Loucy (cell line): ENCODE results near the gene TSPAN10.

Experiments
- H2AFZ ChIP-seq: fragments of 200-600 bp; sonication (generic); 2 replicates; pipeline ENCODE4 v1.6.0; 2016; ENCODE audit warnings: antibody characterized with exemption, mild to moderate bottlenecking, low read length, moderate library complexity
- H3F3A ChIP-seq: fragments of 200-600 bp; 2 replicates; pipeline ENCODE4 v1.6.0; 2016; ENCODE audit warnings: antibody characterized with exemption, low read depth, mild to moderate bottlenecking
- H3K27me3 ChIP-seq: fragments of 200-600 bp; sonication (generic); 2 replicates; pipeline ENCODE4 v1.6.1; 2014; ENCODE audit warnings: low read length, mild to moderate bottlenecking; ENCODE audit not compliant: insufficient read depth, poor library complexity, severe bottlenecking
- H3K36me3 ChIP-seq: fragments of 200-600 bp; sonication (generic); 2 replicates; pipeline ENCODE4 v1.6.1; 2016; ENCODE audit warnings: low read length; ENCODE audit not compliant: insufficient read depth
- H3K4me1 ChIP-seq: fragments of 200-600 bp; sonication (generic); 2 replicates; pipeline ENCODE4 v1.5.1; 2014; ENCODE audit warnings: low read length, mild to moderate bottlenecking; ENCODE audit not compliant: insufficient read depth, poor library complexity, severe bottlenecking
- H3K4me2 ChIP-seq: fragments of 200-600 bp; sonication (generic); 2 replicates; pipeline ENCODE4 v1.6.0; 2014; ENCODE audit warnings: antibody characterized with exemption, low read length, low read depth, mild to moderate bottlenecking; ENCODE audit not compliant: poor library complexity, severe bottlenecking
- H3K4me3 ChIP-seq: fragments of 200-600 bp; sonication (generic); 2 replicates; pipeline ENCODE4 v1.5.1; 2014; ENCODE audit warnings: low read length, mild to moderate bottlenecking, mixed read lengths; ENCODE audit not compliant: poor library complexity, severe bottlenecking
- H3K79me2 ChIP-seq: fragments of 200-600 bp; sonication (generic); 2 replicates; pipeline ENCODE4 v1.6.1; 2014; ENCODE audit warnings: low read length; ENCODE audit not compliant: insufficient read depth
- H3K9ac ChIP-seq: fragments of 200-600 bp; sonication (generic); 2 replicates; pipeline ENCODE4 v1.6.0; 2014; ENCODE audit warnings: mild to moderate bottlenecking, low read depth, low read length, moderate library complexity; ENCODE audit not compliant: poor library complexity, severe bottlenecking
- H3K9me2 ChIP-seq: fragments of 200-600 bp; sonication (generic); replicated peaks from 2 replicates; pipeline ENCODE4 v1.6.1; 2016; ENCODE audit warnings: low read depth, low read length, mixed read lengths
- H3K9me3 ChIP-seq: fragments of 200-600 bp; sonication (generic); 2 replicates; pipeline ENCODE4 v1.6.1; 2014; ENCODE audit warnings: mild to moderate bottlenecking, antibody characterized with exemption, low read length, low read depth; ENCODE audit not compliant: insufficient read depth
- H4K20me1 ChIP-seq: fragments of 200-600 bp; sonication (generic); 2 replicates; pipeline ENCODE4 v1.6.0; 2014; ENCODE audit warnings: antibody characterized with exemption, low read length, mild to moderate bottlenecking; ENCODE audit not compliant: insufficient read depth, poor library complexity, severe bottlenecking
- CTCF ChIP-seq: fragments of 200-600 bp; sonication (generic); conservative IDR thresholded peaks from 2 replicates; pipeline ENCODE4 v1.5.1; 2014; ENCODE audit warnings: mild to moderate bottlenecking, antibody characterized with exemption, low read length
- EZH2phosphoT487 ChIP-seq: fragments of 200-600 bp; IDR thresholded peaks from 2 replicates; pipeline ENCODE4 v1.6.1; 2018; ENCODE audit warnings: antibody characterized with exemption, mild to moderate bottlenecking, moderate library complexity, borderline replicate concordance

TSPAN10 gene

GRCh38 chr17:81691196-81691595, 54.2 kb downstream of the TSPAN10 start:
- Histone ChIP-seq H4K20me1 (peaks cover under 1% of the 10 kb centered on the region), H3K79me2 (peaks cover 33% of the 10 kb centered on the region)

GRCh38 chr17:81691608-81692007, 54.6 kb downstream of the TSPAN10 start:
- Histone ChIP-seq H3K9me2 (no peaks in the 10 kb centered on the region), H2AFZ (no peak overlapping the region), H3K4me2 (no peak overlapping the region), H3K27me3 (no peaks in the 10 kb centered on the region), H3K79me2 (peaks cover 29% of the 10 kb centered on the region; the same call in 1 of the 2 replicates), H3K4me3 (no peak overlapping the region), H3K9me3 (no peaks in the 10 kb centered on the region), H3F3A (no peaks in the 10 kb centered on the region), H3K36me3 (peaks cover 83% of the 10 kb centered on the region; the same call in 1 of the 2 replicates), H4K20me1 (no peaks in the 10 kb centered on the region), H3K4me1 (no peaks in the 10 kb centered on the region), H3K9ac (no peak overlapping the region)
- TF ChIP-seq EZH2phosphoT487 (no peak), CTCF (no peak)

More at GRCh38 chr17:81691196-81691595, 54.2 kb downstream of the TSPAN10 start:
- Histone ChIP-seq H3K4me2 (no peak overlapping the region), H3K9me2 (no peaks in the 10 kb centered on the region), H3K9me3 (no peaks in the 10 kb centered on the region), H3K4me1 (no peaks in the 10 kb centered on the region), H2AFZ (no peak overlapping the region), H3K27me3 (no peaks in the 10 kb centered on the region), H3K4me3 (no peak overlapping the region), H3F3A (no peaks in the 10 kb centered on the region), H3K9ac (no peak overlapping the region), H3K36me3 (peaks cover 83% of the 10 kb centered on the region; the same call in 1 of the 2 replicates)
- TF ChIP-seq EZH2phosphoT487 (no peak), CTCF (no peak)

GRCh38 chr17:81693509-81694210, 56.7 kb downstream of the TSPAN10 start:
- H4K20me1 ChIP-seq = peaks cover 4% of the 10 kb centered on the region
- no peaks in the 10 kb centered on the region for H3K9me3 ChIP-seq
- peaks cover 20% of the 10 kb centered on the region; the same call in 1 of the 2 replicates for H3K79me2 ChIP-seq

More at GRCh38 chr17:81693509-81694210, 56.7 kb downstream of the TSPAN10 start:
- no peak overlapping the region for H3K4me2 ChIP-seq
- H3K4me1 ChIP-seq = no peaks in the 10 kb centered on the region
- peaks cover 87% of the 10 kb centered on the region; the same call in 1 of the 2 replicates for H3K36me3 ChIP-seq
- H3K9ac ChIP-seq = no peak overlapping the region
- H3F3A ChIP-seq = no peaks in the 10 kb centered on the region
- H3K27me3 ChIP-seq = no peaks in the 10 kb centered on the region
- TF ChIP-seq EZH2phosphoT487 = no peak
- peak; percentile 35 for TF ChIP-seq CTCF
- H3K9me2 ChIP-seq = no peaks in the 10 kb centered on the region
- H2AFZ ChIP-seq = no peak overlapping the region
- H3K4me3 ChIP-seq = no peak overlapping the region
